ENCODE results near the gene SGCG.

Gene SGCG

GRCh38 chr13:23157781-23158180 is 23.0 kb upstream of the SGCG start:
- no peak for TF ChIP-seq OSR1 (CRISPR knock-in tag; IDR thresholded peaks at IDR 0.05)
- no peak for TF ChIP-seq POU6F1 (CRISPR knock-in tag; IDR thresholded peaks at IDR 0.05; ENCODE audit: borderline replicate concordance, low read depth)
- TF ChIP-seq GLIS3 (CRISPR knock-in tag; IDR thresholded peaks at IDR 0.05) = no peak
- TF ChIP-seq ESRRG (CRISPR knock-in tag; IDR thresholded peaks at IDR 0.05) = no peak
- no peak for TF ChIP-seq CSDC2 (CRISPR knock-in tag; IDR thresholded peaks at IDR 0.05)
- TF ChIP-seq ZFP30 (CRISPR knock-in tag; IDR thresholded peaks at IDR 0.05) = no peak
- no peak for TF ChIP-seq TSHZ2 (CRISPR knock-in tag; IDR thresholded peaks at IDR 0.05)
- no peak for TF ChIP-seq ARNTL (CRISPR knock-in tag; IDR thresholded peaks at IDR 0.05; ENCODE audit: borderline replicate concordance, low read depth)
- TF ChIP-seq PATZ1 (CRISPR knock-in tag; IDR thresholded peaks at IDR 0.05; ENCODE audit: borderline replicate concordance) = no peak
- no peak for TF ChIP-seq TOX (CRISPR knock-in tag; IDR thresholded peaks at IDR 0.05; ENCODE audit: borderline replicate concordance)
- TF ChIP-seq CSRNP3 (CRISPR knock-in tag; IDR thresholded peaks at IDR 0.05) = no peak
- no peak for TF ChIP-seq PPARA (CRISPR knock-in tag; IDR thresholded peaks at IDR 0.05; ENCODE audit: borderline replicate concordance)
- no peak for TF ChIP-seq ZNF8 (CRISPR knock-in tag; IDR thresholded peaks at IDR 0.05)
- TF ChIP-seq ZNF565 (CRISPR knock-in tag; conservative IDR thresholded peaks at IDR 0.05; ENCODE audit: low read depth) = no peak
- ATAC-seq = no peak

GRCh38 chr13:23159205-23159759 is 21.5 kb upstream of the SGCG start:
- peak; percentile 89 for ATAC-seq
- TF ChIP-seq ZNF70 (CRISPR knock-in tag; IDR thresholded peaks at IDR 0.05) (no peak), RARB (CRISPR knock-in tag; IDR thresholded peaks at IDR 0.05) (no peak), ZNF565 (CRISPR knock-in tag; conservative IDR thresholded peaks at IDR 0.05; ENCODE audit: low read depth) (no peak), ZNF8 (CRISPR knock-in tag; IDR thresholded peaks at IDR 0.05) (no peak), ESRRG (CRISPR knock-in tag; IDR thresholded peaks at IDR 0.05) (no peak), CSRNP3 (CRISPR knock-in tag; IDR thresholded peaks at IDR 0.05) (no peak), ISL1 (CRISPR knock-in tag; IDR thresholded peaks at IDR 0.05) (no peak), TOX (CRISPR knock-in tag; IDR thresholded peaks at IDR 0.05; ENCODE audit: borderline replicate concordance) (no peak), OSR1 (CRISPR knock-in tag; IDR thresholded peaks at IDR 0.05) (no peak), ZC3H10 (CRISPR knock-in tag; IDR thresholded peaks at IDR 0.05) (no peak)

GRCh38 chr13:23159760-23160637 is 20.8 kb upstream of the SGCG start:
- ATAC-seq = no peak
- TF ChIP-seq RARB (CRISPR knock-in tag; IDR thresholded peaks at IDR 0.05) (no peak), ZFP3 (CRISPR knock-in tag; IDR thresholded peaks at IDR 0.05) (no peak), CSRNP3 (CRISPR knock-in tag; IDR thresholded peaks at IDR 0.05) (no peak), CREB5 (CRISPR knock-in tag; IDR thresholded peaks at IDR 0.05; ENCODE audit: low read depth) (no peak), TCF4 (CRISPR knock-in tag; IDR thresholded peaks at IDR 0.05; ENCODE audit: borderline replicate concordance) (no peak), PPARA (CRISPR knock-in tag; IDR thresholded peaks at IDR 0.05; ENCODE audit: borderline replicate concordance) (no peak), SNAI2 (CRISPR knock-in tag; IDR thresholded peaks at IDR 0.05) (no peak), TOX (CRISPR knock-in tag; IDR thresholded peaks at IDR 0.05; ENCODE audit: borderline replicate concordance) (no peak), POU6F1 (CRISPR knock-in tag; IDR thresholded peaks at IDR 0.05; ENCODE audit: borderline replicate concordance, low read depth) (no peak)
